Naive thymus-derived CD8-positive, alpha-beta T cell (primary cell): ENCODE data around the gene MAML3. TPM values are rescaled to one million over a fixed set of nuclear protein-coding genes. Genes with fewer than 3 reads are reported as not detected.

Experiments
- ATAC-seq, 2 donors: fragments of 150-1000 bp; cut with Tn5 transposase in 1 of 2; sonication (Bioruptor Pico), chemical (Tn5 transposase) in 1 of 2; 1 replicate in 1 of 2; 2 replicates in 1 of 2; pipeline ENCODE4 v1.10.0; 2021; ENCODE audit warnings: mild to moderate bottlenecking in 2 of 2, moderate library complexity in 2 of 2
- POLR2A ChIA-PET: fragments of 350-600 bp; sonication (Branson Sonifier 250); formaldehyde crosslinking; loops from one replicate; lab custom pipeline; 2021; ENCODE audit warnings: antibody characterized with exemption; lab: Charles Lee
- DNase-seq, 10 donors: peaks; one replicate each; pipeline versions ENCODE4 v3.0.0 to v3.0.0-alpha.2; 2020 to 2022
- H3K27ac Mint-ChIP-seq, 10 donors: one replicate each; pipeline ENCODE4 v1.8.0; 2020 to 2022; ENCODE audit warnings: mild to moderate bottlenecking in 10 of 10, mixed read lengths in 10 of 10, moderate library complexity in 4 of 10, inconsistent platforms in 1 of 10
- H3K27me3 Mint-ChIP-seq, 5 donors: one replicate each; pipeline ENCODE4 v1.8.0; 2021 to 2022; ENCODE audit warnings: mixed read lengths in 5 of 5
- H3K36me3 Mint-ChIP-seq, 3 donors: one replicate each; pipeline ENCODE4 v1.8.0; 2020 to 2022; ENCODE audit warnings: mixed read lengths in 3 of 3, mild to moderate bottlenecking in 2 of 3, inconsistent platforms in 1 of 3
- H3K4me1 Mint-ChIP-seq, 4 donors: one replicate each; pipeline ENCODE4 v1.8.0; 2021 to 2022; ENCODE audit warnings: mixed read lengths in 4 of 4
- H3K4me3 Mint-ChIP-seq, 10 donors: one replicate each; pipeline ENCODE4 v1.8.0; 2020 to 2022; ENCODE audit warnings: mild to moderate bottlenecking in 10 of 10, mixed read lengths in 10 of 10, moderate library complexity in 6 of 10, inconsistent platforms in 1 of 10
- H3K9me3 Mint-ChIP-seq, 9 donors: one replicate each; pipeline ENCODE4 v1.8.0; 2020 to 2022; ENCODE audit warnings: mixed read lengths in 9 of 9, mild to moderate bottlenecking in 3 of 9, inconsistent platforms in 1 of 9, moderate library complexity in 1 of 9
- polyA plus RNA-seq, 3 donors: library from polyadenylated mRNA; unstranded; fragments of 300-500 nt; fragmentation: Illumina TruSeq; gene quantifications; one replicate each; pipeline ENCODE4 v1.2.3, GENCODE V29; 2021
- total RNA-seq, 8 experiments: library from RNA in 2 of 8; stranded (reverse) in 2 of 8; gene quantifications; one replicate each; pipeline ENCODE4 v1.2.3 and lab custom pipeline; 2021 to 2026

The MAML3 gene
- total and polyA plus RNA-seq, 5 experiments from 2014 or later: 0.51 to 5.3 (median 1.6) TPM

- DNase-seq: no peak
- Mint-ChIP-seq H3K27ac (no peak overlapping the region), H3K27me3 (no peaks in the 10 kb centered on the region), H3K36me3 (no peaks in the 10 kb centered on the region), H3K4me1 (peaks cover 0 to 16% (median 4%) of the 10 kb centered on the region in 4 donors), H3K9me3 (no peaks in the 10 kb centered on the region), H3K4me3 (no peak overlapping the region)
- POLR2A ChIA-PET: no interaction called here
- no peak for ATAC-seq
Observed at GRCh38 chr4:139754938-139755337, 399.0 kb downstream of the MAML3 start.

GRCh38 chr4:139753686-139754085 lies 400.3 kb downstream of the MAML3 start:
- POLR2A ChIA-PET: no interaction called here
- Mint-ChIP-seq H3K9me3 (no peaks in the 10 kb centered on the region), H3K27me3 (no peaks in the 10 kb centered on the region), H3K36me3 (no peaks in the 10 kb centered on the region), H3K27ac (peak overlapping the region in 1 of 10 donors; percentile 5), H3K4me1 (peaks cover 0 to 9% (median 5%) of the 10 kb centered on the region in 4 donors), H3K4me3 (no peak overlapping the region)
- ATAC-seq: no peak
- DNase-seq: no peak

DNA sequence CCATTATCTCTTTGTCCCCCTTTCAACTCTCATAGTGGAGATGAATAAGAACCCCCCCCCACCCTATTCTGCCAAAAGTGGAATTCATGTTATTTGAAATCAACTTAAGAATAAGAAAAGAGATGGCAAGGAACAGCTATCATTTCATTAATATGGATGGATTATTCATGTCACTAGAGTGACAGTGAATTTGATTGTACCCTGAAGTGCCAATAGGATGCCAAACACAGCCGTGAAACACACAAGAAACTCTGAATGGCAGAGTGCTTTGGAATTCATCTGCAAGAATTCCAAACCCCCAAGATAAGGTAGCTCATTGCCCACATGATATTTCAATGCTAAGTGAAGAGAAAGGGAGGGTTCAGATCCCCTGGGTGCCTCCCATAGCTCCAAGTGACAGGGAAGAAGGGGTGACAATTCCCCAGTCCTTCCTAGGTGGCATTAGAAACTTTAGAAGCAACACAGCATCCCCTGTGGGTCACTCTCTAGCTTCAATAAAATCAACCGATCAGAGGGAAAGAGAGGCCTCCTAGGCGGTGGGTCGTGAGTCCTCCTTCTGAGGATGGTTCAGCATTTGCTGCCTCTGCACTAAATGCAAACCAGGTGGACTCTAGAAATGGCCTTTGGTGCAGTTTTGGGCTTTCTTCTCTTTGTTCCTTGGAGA lies 404.0 kb downstream of the MAML3 start:
- Mint-ChIP-seq H3K4me1 (peaks cover 0 to 3% (median under 1%) of the 10 kb centered on the region in 4 donors), H3K4me3 (no peak overlapping the region), H3K27me3 (peaks cover 0 to 1% (median 0%) of the 10 kb centered on the region in 5 donors), H3K36me3 (peaks cover 0 to 3% (median under 1%) of the 10 kb centered on the region in 3 donors), H3K9me3 (no peaks in the 10 kb centered on the region), H3K27ac (no peak overlapping the region)
- DNase-seq (no peak), ATAC-seq (no peak)
- POLR2A ChIA-PET: no interaction called here

DNA sequence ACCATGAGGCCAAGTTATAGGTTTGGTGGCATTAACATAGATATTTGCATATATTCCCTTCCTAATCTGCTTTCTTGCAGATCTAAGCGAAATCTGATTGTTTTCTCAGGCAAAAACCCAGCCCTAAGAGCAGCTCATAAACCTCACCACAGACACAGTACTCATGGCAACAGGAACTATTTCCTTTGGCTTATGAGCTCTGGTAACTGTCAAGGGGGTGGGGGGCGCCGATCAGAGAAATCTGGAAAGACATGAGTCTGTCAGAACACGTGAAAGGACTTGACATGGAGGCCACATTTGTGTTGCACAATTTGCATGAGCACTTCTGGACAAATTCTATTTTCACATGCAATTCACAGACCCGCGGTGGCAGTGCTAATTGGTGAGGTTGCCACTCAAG lies 404.6 kb downstream of the MAML3 start:
- DNase-seq (no peak), ATAC-seq (no peak)
- peaks cover 0 to 3% (median 0%) of the 10 kb centered on the region in 5 donors for H3K27me3 Mint-ChIP-seq
- H3K27ac Mint-ChIP-seq: no peak overlapping the region
- POLR2A ChIA-PET: no interaction called here
- H3K4me1 Mint-ChIP-seq: peaks cover 0 to 3% (median under 1%) of the 10 kb centered on the region in 4 donors
- no peak overlapping the region for H3K4me3 Mint-ChIP-seq
- peaks cover 0 to 6% (median 2%) of the 10 kb centered on the region in 3 donors for H3K36me3 Mint-ChIP-seq
- H3K9me3 Mint-ChIP-seq: no peaks in the 10 kb centered on the region

DNA sequence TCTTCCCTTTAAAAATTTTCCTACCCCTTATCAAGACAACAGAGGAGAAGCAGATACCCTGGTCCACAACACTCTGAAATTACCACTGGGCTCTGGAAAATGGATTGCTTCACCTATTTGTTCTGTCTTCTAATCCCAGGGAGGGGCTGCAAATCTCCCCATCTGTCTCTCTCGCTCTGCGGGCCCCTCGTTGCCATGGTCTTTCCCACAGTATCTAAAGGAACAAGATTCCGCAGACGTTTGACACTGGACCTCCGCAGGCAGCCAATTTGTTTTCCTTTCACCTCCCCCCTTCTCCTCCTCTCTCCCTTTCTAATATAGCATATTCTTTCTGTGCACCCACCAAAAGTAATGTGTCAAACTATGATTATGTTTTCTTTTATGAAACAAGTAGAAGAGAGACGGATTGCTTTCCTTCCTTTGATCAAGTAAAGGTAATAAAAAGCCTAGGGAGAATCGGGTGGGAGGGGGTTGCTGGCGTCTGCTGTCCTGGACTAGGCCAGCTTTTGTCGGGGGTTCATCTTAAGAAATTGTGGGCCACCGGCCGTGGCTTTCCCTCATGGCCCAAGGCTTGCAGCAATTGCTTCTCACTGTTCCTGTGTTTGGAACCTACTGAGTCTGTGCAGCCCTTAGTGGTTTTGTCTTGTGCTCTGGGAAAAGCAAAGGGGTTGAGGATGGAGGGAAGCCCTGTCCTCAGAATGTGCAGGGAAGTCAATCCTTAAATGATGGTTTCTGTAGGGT lies 407.4 kb downstream of the MAML3 start:
- H3K27ac Mint-ChIP-seq: no peak overlapping the region
- peaks cover 0 to 6% (median 2%) of the 10 kb centered on the region in 3 donors for H3K36me3 Mint-ChIP-seq
- H3K9me3 Mint-ChIP-seq: no peaks in the 10 kb centered on the region
- peaks cover 0 to 4% (median 1%) of the 10 kb centered on the region in 4 donors for H3K4me1 Mint-ChIP-seq
- ATAC-seq: no peak
- POLR2A ChIA-PET: no interaction called here
- H3K4me3 Mint-ChIP-seq: no peak overlapping the region
- DNase-seq: no peak
- peaks cover 0 to 3% (median 0%) of the 10 kb centered on the region in 5 donors for H3K27me3 Mint-ChIP-seq

- Mint-ChIP-seq H3K4me1 (peaks cover 0 to 4% (median 1%) of the 10 kb centered on the region in 4 donors), H3K4me3 (no peak overlapping the region), H3K27me3 (peaks cover 0 to 3% (median 0%) of the 10 kb centered on the region in 5 donors), H3K9me3 (no peaks in the 10 kb centered on the region), H3K36me3 (peaks cover 0 to 6% (median 2%) of the 10 kb centered on the region in 3 donors), H3K27ac (peak overlapping the region in 1 of 10 donors; percentile 7)
- ATAC-seq (no peak), DNase-seq (no peak)
- POLR2A ChIA-PET: no interaction called here
Observed at GRCh38 chr4:139745111-139745639, 408.8 kb downstream of the MAML3 start.

GRCh38 chr4:139744232-139744631 lies 409.8 kb downstream of the MAML3 start:
- ATAC-seq (no peak), DNase-seq (no peak)
- Mint-ChIP-seq H3K27me3 (peaks cover 0 to 3% (median 2%) of the 10 kb centered on the region in 5 donors), H3K36me3 (peaks cover 0 to 6% (median 2%) of the 10 kb centered on the region in 3 donors), H3K4me3 (no peak overlapping the region), H3K27ac (no peak overlapping the region), H3K4me1 (peaks cover 0 to 3% (median 1%) of the 10 kb centered on the region in 4 donors), H3K9me3 (no peaks in the 10 kb centered on the region)
- POLR2A ChIA-PET: no interaction called here

GRCh38 chr4:139743027-139743426 lies 411.0 kb downstream of the MAML3 start:
- Mint-ChIP-seq H3K27ac (no peak overlapping the region), H3K4me3 (no peak overlapping the region), H3K9me3 (no peaks in the 10 kb centered on the region), H3K27me3 (peaks cover under 1 to 5% (median 3%) of the 10 kb centered on the region in 5 donors), H3K4me1 (peaks cover 0 to 3% (median 1%) of the 10 kb centered on the region in 4 donors), H3K36me3 (peaks cover 0 to 6% (median 2%) of the 10 kb centered on the region in 3 donors)
- POLR2A ChIA-PET: no interaction called here
- DNase-seq (no peak), ATAC-seq (no peak)

GRCh38 chr4:139740531-139741041 lies 413.4 kb downstream of the MAML3 start:
- Mint-ChIP-seq H3K4me3 (no peak overlapping the region), H3K27ac (no peak overlapping the region), H3K9me3 (no peaks in the 10 kb centered on the region), H3K27me3 (peaks cover 10 to 26% (median 21%) of the 10 kb centered on the region in 5 donors), H3K4me1 (peaks cover 0 to 13% (median 7%) of the 10 kb centered on the region in 4 donors), H3K36me3 (peaks cover 0 to 5% (median 2%) of the 10 kb centered on the region in 3 donors)
- POLR2A ChIA-PET: no interaction called here
- no peak for DNase-seq
- no peak for ATAC-seq

- Mint-ChIP-seq H3K36me3 (peaks cover 0 to 5% (median 2%) of the 10 kb centered on the region in 3 donors), H3K4me1 (peaks cover under 1 to 14% (median 9%) of the 10 kb centered on the region in 4 donors), H3K4me3 (no peak overlapping the region), H3K9me3 (no peaks in the 10 kb centered on the region), H3K27me3 (peaks cover 10 to 29% (median 21%) of the 10 kb centered on the region in 5 donors), H3K27ac (no peak overlapping the region)
- no peak for DNase-seq
- ATAC-seq: no peak
- POLR2A ChIA-PET: no interaction called here
Observed at GRCh38 chr4:139740121-139740520, 413.9 kb downstream of the MAML3 start.

DNA sequence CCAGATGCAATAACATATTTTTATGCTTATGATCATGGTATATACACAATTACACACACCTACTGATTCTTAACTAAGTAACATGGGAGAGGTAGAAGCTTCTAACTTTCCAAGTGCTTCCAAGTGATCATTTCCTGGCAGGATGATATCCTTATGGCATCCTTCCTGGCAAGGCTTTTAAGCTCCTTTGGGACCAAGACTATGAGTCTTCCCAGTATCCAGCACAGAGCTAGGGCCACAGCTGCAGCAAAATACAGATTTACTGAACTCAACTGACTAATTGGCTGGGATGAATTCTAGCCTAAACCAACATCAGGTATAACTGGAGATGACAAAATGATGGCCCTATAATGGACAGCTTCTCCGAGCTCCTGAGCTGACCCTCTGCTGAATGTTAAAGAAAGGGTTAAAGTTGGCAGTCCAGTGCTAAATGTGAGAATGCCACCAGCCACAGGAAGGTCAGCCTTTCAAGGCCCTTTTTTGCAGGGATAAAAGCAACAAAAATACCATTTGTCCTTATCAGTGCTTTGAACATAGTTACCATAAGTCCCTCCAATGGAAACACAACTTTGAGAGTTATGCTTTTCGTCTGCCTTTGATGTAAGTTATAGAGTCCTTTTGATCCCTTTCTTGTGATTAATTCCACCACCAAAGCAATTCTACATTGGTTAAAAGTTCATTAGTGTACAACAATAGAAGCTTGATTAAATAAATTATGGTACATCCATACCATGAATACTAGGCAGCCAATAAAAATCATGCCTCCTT lies 415.0 kb downstream of the MAML3 start:
- H3K36me3 Mint-ChIP-seq: peaks cover 0 to 2% (median 0%) of the 10 kb centered on the region in 3 donors
- no peak overlapping the region for H3K27ac Mint-ChIP-seq
- H3K4me3 Mint-ChIP-seq: no peak overlapping the region
- no peak for ATAC-seq
- POLR2A ChIA-PET: no interaction called here
- no peaks in the 10 kb centered on the region for H3K9me3 Mint-ChIP-seq
- no peak for DNase-seq
- peaks cover 6 to 25% (median 17%) of the 10 kb centered on the region in 4 donors for H3K4me1 Mint-ChIP-seq
- peaks cover 14 to 32% (median 21%) of the 10 kb centered on the region in 5 donors for H3K27me3 Mint-ChIP-seq

DNA sequence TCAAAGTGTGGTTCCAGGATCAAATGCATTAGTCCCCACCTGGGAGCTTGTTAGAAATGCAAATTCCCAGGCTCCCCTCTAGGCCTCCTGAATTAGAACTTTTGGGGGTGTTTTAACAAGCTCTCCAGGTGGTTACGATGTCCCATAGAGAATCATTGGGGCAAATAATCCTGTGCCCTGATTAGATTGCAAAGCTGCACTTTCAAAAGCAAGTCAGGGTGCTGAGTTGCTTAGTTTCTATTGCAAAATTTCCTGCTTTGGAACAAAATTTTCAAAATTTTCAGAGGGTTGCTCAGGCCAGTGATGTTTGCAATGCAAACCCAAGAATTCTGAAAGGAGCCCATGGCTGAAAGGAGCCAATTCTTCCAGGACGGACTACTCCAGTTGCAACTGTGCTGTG lies 417.3 kb downstream of the MAML3 start:
- Mint-ChIP-seq H3K9me3 (no peaks in the 10 kb centered on the region), H3K27ac (no peak overlapping the region), H3K36me3 (peaks cover 0 to 2% (median 0%) of the 10 kb centered on the region in 3 donors), H3K4me3 (peak overlapping the region in 1 of 10 donors; percentile 19), H3K27me3 (peaks cover 14 to 36% (median 23%) of the 10 kb centered on the region in 5 donors), H3K4me1 (peaks cover 6 to 23% (median 18%) of the 10 kb centered on the region in 4 donors)
- DNase-seq (no peak), ATAC-seq (no peak)
- POLR2A ChIA-PET: no interaction called here
